ENCODE data around the gene UBE2L3.

UBE2L3 gene

DNA sequence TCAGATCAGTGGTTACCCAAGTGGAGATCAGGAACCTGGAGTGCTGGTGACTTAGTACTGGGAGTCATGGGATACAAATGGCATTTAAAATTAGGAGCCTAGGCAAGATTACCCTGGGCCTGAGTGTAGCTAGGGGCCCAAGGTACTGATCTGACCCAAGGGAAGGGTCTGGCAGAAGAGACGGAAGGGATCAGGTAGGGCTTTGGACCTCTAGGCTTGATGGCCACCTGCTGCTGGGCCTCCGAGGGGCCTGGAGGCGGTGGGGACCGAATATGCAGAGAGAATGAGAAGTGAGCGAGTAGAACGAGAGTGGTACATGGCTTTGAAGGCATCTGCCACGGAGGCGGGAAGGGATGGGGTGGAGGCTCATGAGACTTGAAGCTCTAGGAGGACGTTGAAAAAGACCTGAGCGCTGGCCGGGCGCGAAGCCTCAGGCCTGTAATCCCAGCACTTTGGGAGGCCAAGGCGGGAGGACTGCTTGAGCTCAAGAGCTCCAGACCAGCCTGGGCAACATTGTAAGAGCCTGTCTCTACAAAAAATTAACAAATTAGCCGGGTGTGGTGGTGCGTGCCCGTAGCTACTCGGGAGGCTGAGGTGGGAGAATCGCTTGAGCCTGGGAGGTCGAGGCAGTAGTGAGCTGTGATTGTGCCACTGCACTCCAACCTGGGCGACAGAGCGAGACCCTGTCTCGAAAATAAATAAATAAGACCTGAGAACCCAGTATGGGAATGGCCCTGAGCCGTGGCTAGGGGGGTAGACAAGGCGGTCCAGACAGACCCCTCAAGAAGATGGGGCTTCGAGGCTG, 97.7 kb downstream of the UBE2L3 start:
- TF ChIP-seq, protein P1, sequence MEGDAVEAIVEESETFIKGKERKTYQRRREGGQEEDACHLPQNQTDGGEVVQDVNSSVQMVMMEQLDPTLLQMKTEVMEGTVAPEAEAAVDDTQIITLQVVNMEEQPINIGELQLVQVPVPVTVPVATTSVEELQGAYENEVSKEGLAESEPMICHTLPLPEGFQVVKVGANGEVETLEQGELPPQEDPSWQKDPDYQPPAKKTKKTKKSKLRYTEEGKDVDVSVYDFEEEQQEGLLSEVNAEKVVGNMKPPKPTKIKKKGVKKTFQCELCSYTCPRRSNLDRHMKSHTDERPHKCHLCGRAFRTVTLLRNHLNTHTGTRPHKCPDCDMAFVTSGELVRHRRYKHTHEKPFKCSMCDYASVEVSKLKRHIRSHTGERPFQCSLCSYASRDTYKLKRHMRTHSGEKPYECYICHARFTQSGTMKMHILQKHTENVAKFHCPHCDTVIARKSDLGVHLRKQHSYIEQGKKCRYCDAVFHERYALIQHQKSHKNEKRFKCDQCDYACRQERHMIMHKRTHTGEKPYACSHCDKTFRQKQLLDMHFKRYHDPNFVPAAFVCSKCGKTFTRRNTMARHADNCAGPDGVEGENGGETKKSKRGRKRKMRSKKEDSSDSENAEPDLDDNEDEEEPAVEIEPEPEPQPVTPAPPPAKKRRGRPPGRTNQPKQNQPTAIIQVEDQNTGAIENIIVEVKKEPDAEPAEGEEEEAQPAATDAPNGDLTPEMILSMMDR (IDR thresholded peaks at IDR 0.05; ENCODE audit: low read length) = no peak
- H3K4me1 ChIP-seq (ENCODE audit: low read length) = no peaks in the 10 kb centered on the region
- H4K20me1 ChIP-seq (ENCODE audit: insufficient read depth, low read length) = no peaks in the 10 kb centered on the region
- peak overlapping the region; percentile 68; the same call in 1 of the 2 replicates for H3K27ac ChIP-seq (ENCODE audit: low read length)
- H3K79me2 ChIP-seq (ENCODE audit: low read length) = peaks cover 17% of the 10 kb centered on the region
- H3K9me2 ChIP-seq (replicated peaks; ENCODE audit: insufficient read depth, low read length) = no peaks in the 10 kb centered on the region
- H3K9me3 ChIP-seq (replicated peaks; ENCODE audit: insufficient read depth, low read length) = no peaks in the 10 kb centered on the region
- H3K4me3 ChIP-seq (ENCODE audit: low read length) = peak overlapping the region; percentile 88
- peaks cover 14% of the 10 kb centered on the region for H3K27me3 ChIP-seq (replicated peaks; ENCODE audit: insufficient read depth, low read length)
- peak overlapping the region; percentile 77; the same call in 1 of the 2 replicates for H3K4me2 ChIP-seq (ENCODE audit: low read depth, low read length)
- H2AFZ ChIP-seq (ENCODE audit: low read length) = peak overlapping the region; percentile 74
- peak overlapping the region; percentile 74; the same call in 1 of the 2 replicates for H3K9ac ChIP-seq (ENCODE audit: low read length)
- DNase-seq = no peak
- peaks cover 3% of the 10 kb centered on the region; the same call in 1 of the 2 replicates for H3F3A ChIP-seq (ENCODE audit: insufficient read depth, low read length)
- no peaks in the 10 kb centered on the region for H3K36me3 ChIP-seq (replicated peaks; ENCODE audit: insufficient read depth, low read length)

DNA sequence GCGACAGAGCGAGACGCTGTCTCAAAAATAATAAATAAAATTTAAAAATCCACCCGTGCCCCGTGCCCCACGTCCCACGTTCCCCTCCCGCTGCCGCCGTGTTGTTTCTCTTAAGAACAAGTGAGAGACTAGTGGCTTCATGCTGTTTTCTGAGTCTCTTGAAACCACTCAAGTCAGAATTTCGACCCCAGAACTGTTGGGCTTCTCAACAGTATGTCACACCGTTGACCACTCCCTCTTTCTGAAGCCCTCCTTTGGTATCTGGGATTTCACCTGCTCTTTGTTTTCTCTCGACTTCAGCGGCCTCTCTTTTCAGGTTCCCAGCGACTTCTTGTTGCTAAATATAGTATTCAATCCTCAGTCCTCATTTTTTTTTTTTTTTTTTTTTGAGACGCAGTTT, 99.3 kb downstream of the UBE2L3 start:
- no peak for TF ChIP-seq EZH2phosphoT487 (IDR thresholded peaks at IDR 0.05; ENCODE audit: low read length)
- TF ChIP-seq, protein P1 (IDR thresholded peaks at IDR 0.05; ENCODE audit: low read length) = no peak
- no peak for TF ChIP-seq EZH2 (optimal IDR thresholded peaks at IDR 0.05; ENCODE audit: low read depth, low read length)
- no peaks in the 10 kb centered on the region for H3K9me2 ChIP-seq (replicated peaks; ENCODE audit: insufficient read depth, low read length)
- no peak overlapping the region for H2AFZ ChIP-seq (ENCODE audit: low read length)
- H3K27me3 ChIP-seq (replicated peaks; ENCODE audit: insufficient read depth, low read length) = 0 out of 2 replicates have a peak, but pooled peaks cover under 1% of the 10 kb centered on the region
- peaks cover 17% of the 10 kb centered on the region for H3K79me2 ChIP-seq (ENCODE audit: low read length)
- DNase-seq = no peak
- H3K9me3 ChIP-seq (replicated peaks; ENCODE audit: insufficient read depth, low read length) = no peaks in the 10 kb centered on the region
- peak overlapping the region; percentile 77 for H3K4me2 ChIP-seq (ENCODE audit: low read depth, low read length)
- no peaks in the 10 kb centered on the region for H4K20me1 ChIP-seq (ENCODE audit: insufficient read depth, low read length)
- peaks cover 3% of the 10 kb centered on the region; the same call in 1 of the 2 replicates for H3F3A ChIP-seq (ENCODE audit: insufficient read depth, low read length)
- H3K4me1 ChIP-seq (ENCODE audit: low read length) = no peaks in the 10 kb centered on the region
- H3K36me3 ChIP-seq (replicated peaks; ENCODE audit: insufficient read depth, low read length) = no peaks in the 10 kb centered on the region
- H3K27ac ChIP-seq (ENCODE audit: low read length) = no peak overlapping the region
- peak overlapping the region; percentile 88 for H3K4me3 ChIP-seq (ENCODE audit: low read length)
- peak overlapping the region; percentile 74; the same call in 1 of the 2 replicates for H3K9ac ChIP-seq (ENCODE audit: low read length)

DNA sequence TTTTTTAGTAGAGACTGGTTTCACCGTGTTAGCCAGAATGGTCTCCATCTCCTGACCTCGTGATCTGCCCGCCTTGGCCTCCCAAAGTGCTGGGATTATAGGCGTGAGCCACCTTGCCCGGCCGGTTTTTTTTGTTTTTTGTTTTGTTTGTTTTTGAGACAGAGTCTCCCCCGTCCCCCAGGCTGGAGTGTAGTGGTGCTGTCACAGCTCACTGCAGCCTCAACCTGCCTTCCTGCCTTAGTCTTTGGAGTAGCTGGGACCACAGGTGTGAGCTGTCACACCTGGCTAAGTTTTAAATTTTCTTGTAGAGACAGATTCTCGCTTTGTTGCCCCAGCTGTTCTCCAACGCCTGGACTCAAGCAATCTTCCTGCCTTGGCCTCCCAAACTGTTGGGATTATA, 101.5 kb downstream of the UBE2L3 start:
- no peak for TF ChIP-seq EZH2phosphoT487 (IDR thresholded peaks at IDR 0.05; ENCODE audit: low read length)
- no peak for TF ChIP-seq EZH2 (optimal IDR thresholded peaks at IDR 0.05; ENCODE audit: low read depth, low read length)
- TF ChIP-seq, protein P1 (IDR thresholded peaks at IDR 0.05; ENCODE audit: low read length) = no peak
- Histone ChIP-seq H2AFZ (ENCODE audit: low read length) (no peak overlapping the region), H3K79me2 (ENCODE audit: low read length) (peaks cover 17% of the 10 kb centered on the region), H3K27ac (ENCODE audit: low read length) (no peak overlapping the region), H3K36me3 (replicated peaks; ENCODE audit: insufficient read depth, low read length) (no peaks in the 10 kb centered on the region), H3K4me2 (ENCODE audit: low read depth, low read length) (no peak overlapping the region), H4K20me1 (ENCODE audit: insufficient read depth, low read length) (no peaks in the 10 kb centered on the region), H3K4me3 (ENCODE audit: low read length) (no peak overlapping the region), H3K4me1 (ENCODE audit: low read length) (no peaks in the 10 kb centered on the region), H3F3A (ENCODE audit: insufficient read depth, low read length) (peaks cover 3% of the 10 kb centered on the region; the same call in 1 of the 2 replicates), H3K27me3 (replicated peaks; ENCODE audit: insufficient read depth, low read length) (no peaks in the 10 kb centered on the region), H3K9me2 (replicated peaks; ENCODE audit: insufficient read depth, low read length) (no peaks in the 10 kb centered on the region), H3K9ac (ENCODE audit: low read length) (no peak overlapping the region), H3K9me3 (replicated peaks; ENCODE audit: insufficient read depth, low read length) (no peaks in the 10 kb centered on the region)
- no peak for DNase-seq

All from MM.1S (cell line).